ENCODE results near the gene DIO3. TPM values are rescaled to one million over a fixed set of nuclear protein-coding genes. Genes with fewer than 3 reads are reported as not detected.

The DIO3 gene
- total and polyA plus RNA-seq, 2 of the 4 experiments (the other 2 are of a cell fraction), result not detected

DNA sequence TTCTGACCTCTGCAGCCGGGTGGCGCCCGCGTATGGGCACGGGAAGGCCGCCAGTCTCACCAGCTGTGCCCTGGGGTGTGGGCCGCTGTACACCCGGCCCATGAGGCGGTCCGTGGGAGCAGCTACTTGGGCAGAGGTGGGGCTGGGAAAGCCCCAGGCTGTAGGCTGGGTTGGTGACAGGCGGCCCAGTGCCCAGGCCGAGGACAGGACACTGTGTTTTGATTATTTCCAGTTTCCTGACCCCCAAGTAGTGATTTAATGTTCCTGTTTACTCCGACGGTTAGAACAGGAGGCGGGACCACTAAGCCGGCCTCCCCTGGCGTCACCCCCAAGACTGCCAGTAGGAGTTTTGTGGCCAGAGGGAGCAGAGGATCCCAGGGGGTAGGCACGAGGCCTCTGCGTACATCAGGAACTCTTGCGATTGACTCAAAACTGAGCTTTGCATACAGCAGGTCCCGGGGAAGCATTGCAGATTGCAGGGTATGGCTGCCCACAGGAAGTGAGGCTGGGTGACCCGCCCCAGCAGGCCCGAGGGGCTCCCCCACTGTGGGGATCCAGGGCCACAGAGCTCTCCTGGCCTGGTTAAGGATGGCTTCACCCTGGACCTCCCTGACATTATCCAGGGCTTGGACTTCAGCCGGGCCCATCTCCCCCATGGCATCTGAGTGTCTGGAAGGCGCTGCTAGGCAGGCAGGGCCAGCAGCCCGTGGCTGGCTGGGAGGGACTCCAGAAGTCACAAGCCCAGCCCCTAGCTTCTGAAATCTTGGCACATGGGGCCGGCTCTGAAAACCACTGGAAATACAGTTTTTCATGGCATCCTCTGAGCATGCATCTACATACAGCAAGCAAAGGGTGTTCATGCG, 42.5 kb upstream of the DIO3 start:
- H3K9ac ChIP-seq (ENCODE audit: low read depth, low read length), result no peak overlapping the region
- no TSS peak for BruUV-seq (replicated peaks)
- H2BK20ac ChIP-seq (ENCODE audit: low read depth, low read length), result no peak overlapping the region
- intact Hi-C loops (cut with micrococcal nuclease) (no loop called here), in situ Hi-C loops (cut with MboI; ENCODE audit: low sequenced_read_pairs) (no loop called here), dilution Hi-C loops (cut with HindIII; ENCODE audit: low sequenced_read_pairs, unreplicated experiment) (no loop called here)
- no peak overlapping the region for H2BK5ac ChIP-seq (ENCODE audit: low read depth, low read length, poor library complexity, severe bottlenecking)
- H3K9me3 ChIP-seq (ENCODE audit: control insufficient read depth, insufficient read depth, low read length), result 0 out of 2 replicates have a peak, but pooled peaks cover 2% of the 10 kb centered on the region
- no peak overlapping the region for H3K23ac ChIP-seq (ENCODE audit: low read depth, low read length)
- no peak overlapping the region for H2AFZ ChIP-seq (replicated peaks; ENCODE audit: low read length, poor library complexity)
- no peaks in the 10 kb centered on the region for H3K79me1 ChIP-seq (ENCODE audit: low read depth in 1 of 2, low read length in 2 of 2)
- CTCF ChIA-PET, result interaction anchor here (0.7 kb wide), 1 partner anchor 30 kb away, joined by 3 read pairs; no protein-coding TSS in a partner anchor
- H3K14ac ChIP-seq (replicated peaks; ENCODE audit: low read depth, low read length), result no peak overlapping the region
- POLR2A ChIA-PET (ENCODE audit: unreplicated experiment), result no interaction called here
- no peak overlapping the region for H2AK5ac ChIP-seq (ENCODE audit: low read depth, low read length)
- H3K56ac ChIP-seq (ENCODE audit: extremely low read depth, insufficient read depth, low read length), result no peak overlapping the region; the same call in 1 of the 2 replicates
- no peaks in the 10 kb centered on the region for H4K20me1 ChIP-seq (ENCODE audit: insufficient read depth, low read length)
- no peak overlapping the region for H4K5ac ChIP-seq (ENCODE audit: low read depth, low read length)
- no peak overlapping the region for H3K4ac ChIP-seq (ENCODE audit: low read depth, low read length)
- H3K4me1 ChIP-seq (ENCODE audit: control insufficient read depth, insufficient read depth, low read length), result no peaks in the 10 kb centered on the region
- ATAC-seq (ENCODE audit: low read depth) (no peak), DNase-seq (no peak)
- H3K4me2 ChIP-seq (ENCODE audit: low read depth, low read length), result no peak overlapping the region
- H4K91ac ChIP-seq (ENCODE audit: insufficient read depth, low read depth, low read length), result no peak overlapping the region
- H3K36me3 ChIP-seq (ENCODE audit: control insufficient read depth, insufficient read depth, low read length), result no peaks in the 10 kb centered on the region
- no peak overlapping the region for H3K4me3 ChIP-seq (ENCODE audit: insufficient read depth, low read depth, low read length)
- H4K8ac ChIP-seq (ENCODE audit: low read depth in 2 of 2, low read length in 2 of 2), result no peak overlapping the region
- no peaks in the 10 kb centered on the region; the same call in 1 of the 2 replicates for H3K27me3 ChIP-seq (ENCODE audit: control insufficient read depth, insufficient read depth, low read length)
- WGBS, 2 experiments (ENCODE audit: extremely low coverage in 2 of 2, insufficient read length in 1 of 2), result 59% methylated on average over 7 of the region's 28 CpGs; no CpG with 5 or more reads in 1 of the 2 experiments
- TF ChIP-seq, protein P1, sequence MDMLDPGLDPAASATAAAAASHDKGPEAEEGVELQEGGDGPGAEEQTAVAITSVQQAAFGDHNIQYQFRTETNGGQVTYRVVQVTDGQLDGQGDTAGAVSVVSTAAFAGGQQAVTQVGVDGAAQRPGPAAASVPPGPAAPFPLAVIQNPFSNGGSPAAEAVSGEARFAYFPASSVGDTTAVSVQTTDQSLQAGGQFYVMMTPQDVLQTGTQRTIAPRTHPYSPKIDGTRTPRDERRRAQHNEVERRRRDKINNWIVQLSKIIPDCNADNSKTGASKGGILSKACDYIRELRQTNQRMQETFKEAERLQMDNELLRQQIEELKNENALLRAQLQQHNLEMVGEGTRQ (IDR thresholded peaks at IDR 0.05; ENCODE audit: low read depth, low read length), result no peak
- TF ChIP-seq FOS (IDR thresholded peaks at IDR 0.05; ENCODE audit: low read depth, low read length), result no peak
- no peak for TF ChIP-seq NFE2L2 (IDR thresholded peaks at IDR 0.05; ENCODE audit: low read depth, low read length)
- H2BK15ac ChIP-seq (ENCODE audit: low read depth, low read length), result no peak overlapping the region
- H2BK120ac ChIP-seq (ENCODE audit: low read depth, low read length), result no peak overlapping the region
- no peak overlapping the region for H3K18ac ChIP-seq (ENCODE audit: low read depth, low read length)
- H2AK9ac ChIP-seq (replicated peaks; ENCODE audit: low read depth, low read length, poor library complexity), result no peak overlapping the region
- no peaks in the 10 kb centered on the region for H3K9me1 ChIP-seq (ENCODE audit: insufficient read depth, low read length)
- no peak overlapping the region for H3K27ac ChIP-seq (ENCODE audit: insufficient read depth, low read length)

All from IMR-90 (cell line).